WTC11 (cell line): Measurements from ENCODE around the gene WDR11. TPM values are rescaled to one million over a fixed set of nuclear protein-coding genes. Genes with fewer than 3 reads are reported as not detected.

Source experiments
- ELF4 ChIP-seq: sonication (generic); formaldehyde crosslinking; IDR thresholded peaks from 2 replicates; pipeline ENCODE4 v1.8.1; 2022; ENCODE audit warnings: low read depth, mild to moderate bottlenecking, moderate library complexity, missing genetic modification reagents
- EMX1 ChIP-seq: fragments of 250-450 bp; sonication (Bioruptor Pico); IDR thresholded peaks from 2 replicates; pipeline ENCODE4 v1.8.0; 2021; ENCODE audit warnings: mild to moderate bottlenecking
- FOXK1 ChIP-seq: sonication (generic); formaldehyde crosslinking; IDR thresholded peaks from 2 replicates; pipeline ENCODE4 v1.8.0; 2022; ENCODE audit warnings: mild to moderate bottlenecking, moderate library complexity, missing genetic modification reagents
- FOXP1 ChIP-seq: sonication (generic); formaldehyde crosslinking; IDR thresholded peaks from 2 replicates; pipeline ENCODE4 v1.8.0; 2022; ENCODE audit warnings: missing genetic modification reagents, mild to moderate bottlenecking, moderate library complexity, borderline replicate concordance
- MYBL2 ChIP-seq: sonication (generic); formaldehyde crosslinking; IDR thresholded peaks from 2 replicates; pipeline ENCODE4 v1.8.1; 2023; ENCODE audit warnings: mild to moderate bottlenecking, moderate library complexity, missing genetic modification reagents
- OVOL2 ChIP-seq: fragments of 250-450 bp; sonication (Bioruptor Pico); IDR thresholded peaks from 2 replicates; pipeline ENCODE4 v1.9.0; 2021; ENCODE audit warnings: mild to moderate bottlenecking, borderline replicate concordance
- RELA ChIP-seq: sonication (generic); formaldehyde crosslinking; IDR thresholded peaks from 2 replicates; pipeline ENCODE4 v1.8.1; 2022; ENCODE audit warnings: missing genetic modification reagents, mild to moderate bottlenecking, borderline replicate concordance
- SMAD3 ChIP-seq: sonication (generic); formaldehyde crosslinking; IDR thresholded peaks from 2 replicates; pipeline ENCODE4 v1.8.0; 2022; ENCODE audit warnings: missing genetic modification reagents, mild to moderate bottlenecking, borderline replicate concordance
- TCF7 ChIP-seq: sonication (generic); formaldehyde crosslinking; IDR thresholded peaks from 2 replicates; pipeline ENCODE4 v1.8.0; 2022; ENCODE audit warnings: mild to moderate bottlenecking, low read depth, missing genetic modification reagents, moderate library complexity
- TEAD1 ChIP-seq: sonication (generic); formaldehyde crosslinking; IDR thresholded peaks from 2 replicates; pipeline ENCODE4 v1.8.0; 2022; ENCODE audit warnings: mild to moderate bottlenecking, missing genetic modification reagents
- TEAD4 ChIP-seq: sonication (generic); formaldehyde crosslinking; IDR thresholded peaks from 2 replicates; pipeline ENCODE4 v1.8.0; 2022; ENCODE audit warnings: mild to moderate bottlenecking, missing genetic modification reagents
- TP53 ChIP-seq: sonication (generic); formaldehyde crosslinking; IDR thresholded peaks from 2 replicates; pipeline ENCODE4 v1.8.1; 2023; ENCODE audit warnings: mild to moderate bottlenecking, missing genetic modification reagents
- ZNF138 ChIP-seq: sonication (generic); formaldehyde crosslinking; conservative IDR thresholded peaks from 2 replicates; pipeline ENCODE4 v1.8.1; 2022; ENCODE audit warnings: mild to moderate bottlenecking, moderate library complexity, missing genetic modification reagents
- ZNF232 ChIP-seq: sonication (generic); formaldehyde crosslinking; IDR thresholded peaks from 2 replicates; pipeline ENCODE4 v1.8.0; 2022; ENCODE audit warnings: mild to moderate bottlenecking, missing genetic modification reagents
- ZNF317 ChIP-seq: sonication (generic); formaldehyde crosslinking; IDR thresholded peaks from 2 replicates; pipeline ENCODE4 v1.8.1; 2023; ENCODE audit warnings: low read depth, mild to moderate bottlenecking, moderate library complexity, missing genetic modification reagents, borderline replicate concordance
- ZNF396 ChIP-seq: fragments of 250-450 bp; sonication (Bioruptor Pico); IDR thresholded peaks from 2 replicates; pipeline ENCODE4 v1.8.0; 2021; ENCODE audit warnings: mild to moderate bottlenecking, moderate library complexity, borderline replicate concordance
- ZNF671 ChIP-seq: fragments of 250-450 bp; sonication (Bioruptor Pico); IDR thresholded peaks from 2 replicates; pipeline ENCODE4 v1.8.0; 2021; ENCODE audit warnings: mild to moderate bottlenecking
- total RNA-seq: library from RNA; stranded (reverse); gene quantifications from 3 replicates; pipeline ENCODE4 v1.2.3, GENCODE V29; 2021
- TF ChIP-seq, protein P1 (sequence below): fragments of 200-600 bp; IDR thresholded peaks from 2 replicates; pipeline ENCODE4 v1.8.0; 2022; ENCODE audit warnings: antibody characterized with exemption
- TF ChIP-seq, protein P2 (sequence below): fragments of 250-450 bp; sonication (Bioruptor Pico); IDR thresholded peaks from 2 replicates; pipeline ENCODE4 v1.8.0; 2021; ENCODE audit warnings: mild to moderate bottlenecking
- TF ChIP-seq, protein P3 (sequence below): sonication (generic); formaldehyde crosslinking; IDR thresholded peaks from 2 replicates; pipeline ENCODE4 v1.8.0; 2023; ENCODE audit warnings: mild to moderate bottlenecking, missing genetic modification reagents
- TF ChIP-seq, protein P4 (sequence below): sonication (generic); formaldehyde crosslinking; IDR thresholded peaks from 2 replicates; pipeline ENCODE4 v1.8.0; 2022; ENCODE audit warnings: mild to moderate bottlenecking, missing genetic modification reagents
- TF ChIP-seq, protein P5 (sequence below): sonication (generic); formaldehyde crosslinking; IDR thresholded peaks from 2 replicates; pipeline ENCODE4 v1.8.1; 2022; ENCODE audit warnings: low read depth, mild to moderate bottlenecking, moderate library complexity, missing genetic modification reagents, borderline replicate concordance
- TF ChIP-seq, protein P6 (sequence below): sonication (generic); formaldehyde crosslinking; conservative IDR thresholded peaks from 2 replicates; pipeline ENCODE4 v1.8.1; 2022; ENCODE audit warnings: mild to moderate bottlenecking, missing genetic modification reagents
- TF ChIP-seq, protein P7 (sequence below): sonication (generic); formaldehyde crosslinking; IDR thresholded peaks from 2 replicates; pipeline ENCODE4 v1.8.1; 2023; ENCODE audit warnings: mild to moderate bottlenecking, moderate library complexity, missing genetic modification reagents
- TF ChIP-seq, protein P8 (sequence below): sonication (generic); formaldehyde crosslinking; IDR thresholded peaks from 2 replicates; pipeline ENCODE4 v1.8.1; 2022; ENCODE audit warnings: low read depth, missing genetic modification reagents, borderline replicate concordance

WDR11 gene
- total RNA-seq, 1 experiment from 2014 or later, result 41.5 TPM

DNA sequence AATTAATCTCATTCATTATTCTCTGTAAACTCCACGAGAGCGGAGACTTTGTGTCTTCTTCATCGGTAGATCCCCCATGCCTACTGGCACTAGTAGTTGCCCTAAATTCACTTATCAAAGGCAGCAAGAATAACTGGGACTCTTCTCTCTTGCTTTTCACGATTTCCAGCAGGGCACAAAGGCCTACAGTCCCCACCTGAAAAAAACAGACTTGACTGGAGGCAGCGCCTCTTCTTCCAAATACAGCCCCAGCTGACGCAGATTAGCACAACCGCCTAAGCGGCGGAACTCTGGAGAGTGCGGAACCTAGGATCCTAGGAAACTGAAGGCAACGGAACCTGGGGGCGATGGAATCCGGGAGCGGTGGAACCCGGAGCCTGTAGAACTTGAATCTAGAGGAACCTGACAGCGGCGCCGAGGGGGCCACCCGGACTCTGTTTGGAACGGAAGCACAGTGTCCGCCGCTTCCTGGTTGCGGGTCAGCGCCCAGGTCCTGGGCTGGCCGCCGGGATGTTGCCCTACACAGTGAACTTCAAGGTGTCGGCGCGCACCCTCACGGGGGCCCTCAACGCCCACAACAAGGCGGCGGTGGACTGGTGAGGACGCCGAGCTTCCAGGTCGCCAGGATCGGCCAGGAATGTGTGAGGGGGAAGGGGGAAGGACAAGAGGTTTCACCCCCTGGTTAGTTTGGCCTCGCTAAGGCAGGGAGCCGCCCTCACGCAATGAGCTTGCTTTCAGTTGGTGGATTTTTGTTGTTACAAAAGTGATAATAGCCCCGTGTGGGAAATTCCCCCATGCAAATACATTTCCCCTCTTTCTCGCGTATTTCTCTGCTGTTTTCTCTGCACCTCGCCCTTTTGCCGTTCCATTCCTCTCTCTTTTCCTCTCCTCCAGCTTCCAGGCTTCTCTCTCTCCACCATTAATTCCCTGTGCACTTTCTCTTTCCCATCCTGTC is at the start of gene WDR11 (continued):
- TF ChIP-seq, protein P1, sequence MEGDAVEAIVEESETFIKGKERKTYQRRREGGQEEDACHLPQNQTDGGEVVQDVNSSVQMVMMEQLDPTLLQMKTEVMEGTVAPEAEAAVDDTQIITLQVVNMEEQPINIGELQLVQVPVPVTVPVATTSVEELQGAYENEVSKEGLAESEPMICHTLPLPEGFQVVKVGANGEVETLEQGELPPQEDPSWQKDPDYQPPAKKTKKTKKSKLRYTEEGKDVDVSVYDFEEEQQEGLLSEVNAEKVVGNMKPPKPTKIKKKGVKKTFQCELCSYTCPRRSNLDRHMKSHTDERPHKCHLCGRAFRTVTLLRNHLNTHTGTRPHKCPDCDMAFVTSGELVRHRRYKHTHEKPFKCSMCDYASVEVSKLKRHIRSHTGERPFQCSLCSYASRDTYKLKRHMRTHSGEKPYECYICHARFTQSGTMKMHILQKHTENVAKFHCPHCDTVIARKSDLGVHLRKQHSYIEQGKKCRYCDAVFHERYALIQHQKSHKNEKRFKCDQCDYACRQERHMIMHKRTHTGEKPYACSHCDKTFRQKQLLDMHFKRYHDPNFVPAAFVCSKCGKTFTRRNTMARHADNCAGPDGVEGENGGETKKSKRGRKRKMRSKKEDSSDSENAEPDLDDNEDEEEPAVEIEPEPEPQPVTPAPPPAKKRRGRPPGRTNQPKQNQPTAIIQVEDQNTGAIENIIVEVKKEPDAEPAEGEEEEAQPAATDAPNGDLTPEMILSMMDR, result no peak
- TF ChIP-seq, protein P2, sequence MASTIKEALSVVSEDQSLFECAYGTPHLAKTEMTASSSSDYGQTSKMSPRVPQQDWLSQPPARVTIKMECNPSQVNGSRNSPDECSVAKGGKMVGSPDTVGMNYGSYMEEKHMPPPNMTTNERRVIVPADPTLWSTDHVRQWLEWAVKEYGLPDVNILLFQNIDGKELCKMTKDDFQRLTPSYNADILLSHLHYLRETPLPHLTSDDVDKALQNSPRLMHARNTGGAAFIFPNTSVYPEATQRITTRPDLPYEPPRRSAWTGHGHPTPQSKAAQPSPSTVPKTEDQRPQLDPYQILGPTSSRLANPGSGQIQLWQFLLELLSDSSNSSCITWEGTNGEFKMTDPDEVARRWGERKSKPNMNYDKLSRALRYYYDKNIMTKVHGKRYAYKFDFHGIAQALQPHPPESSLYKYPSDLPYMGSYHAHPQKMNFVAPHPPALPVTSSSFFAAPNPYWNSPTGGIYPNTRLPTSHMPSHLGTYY (CRISPR knock-in tag), result no peak
- no peak for TF ChIP-seq ZNF671 (CRISPR knock-in tag)
- TF ChIP-seq RELA (CRISPR knock-in tag), result no peak
- TF ChIP-seq, protein P3, sequence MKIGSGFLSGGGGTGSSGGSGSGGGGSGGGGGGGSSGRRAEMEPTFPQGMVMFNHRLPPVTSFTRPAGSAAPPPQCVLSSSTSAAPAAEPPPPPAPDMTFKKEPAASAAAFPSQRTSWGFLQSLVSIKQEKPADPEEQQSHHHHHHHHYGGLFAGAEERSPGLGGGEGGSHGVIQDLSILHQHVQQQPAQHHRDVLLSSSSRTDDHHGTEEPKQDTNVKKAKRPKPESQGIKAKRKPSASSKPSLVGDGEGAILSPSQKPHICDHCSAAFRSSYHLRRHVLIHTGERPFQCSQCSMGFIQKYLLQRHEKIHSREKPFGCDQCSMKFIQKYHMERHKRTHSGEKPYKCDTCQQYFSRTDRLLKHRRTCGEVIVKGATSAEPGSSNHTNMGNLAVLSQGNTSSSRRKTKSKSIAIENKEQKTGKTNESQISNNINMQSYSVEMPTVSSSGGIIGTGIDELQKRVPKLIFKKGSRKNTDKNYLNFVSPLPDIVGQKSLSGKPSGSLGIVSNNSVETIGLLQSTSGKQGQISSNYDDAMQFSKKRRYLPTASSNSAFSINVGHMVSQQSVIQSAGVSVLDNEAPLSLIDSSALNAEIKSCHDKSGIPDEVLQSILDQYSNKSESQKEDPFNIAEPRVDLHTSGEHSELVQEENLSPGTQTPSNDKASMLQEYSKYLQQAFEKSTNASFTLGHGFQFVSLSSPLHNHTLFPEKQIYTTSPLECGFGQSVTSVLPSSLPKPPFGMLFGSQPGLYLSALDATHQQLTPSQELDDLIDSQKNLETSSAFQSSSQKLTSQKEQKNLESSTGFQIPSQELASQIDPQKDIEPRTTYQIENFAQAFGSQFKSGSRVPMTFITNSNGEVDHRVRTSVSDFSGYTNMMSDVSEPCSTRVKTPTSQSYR (CRISPR knock-in tag), result no peak
- peak; percentile 57; the same call in 1 of the 2 replicates for TF ChIP-seq FOXK1 (CRISPR knock-in tag)
- 0 out of 2 replicates have a peak, but pooled peaks have one; percentile 16 for TF ChIP-seq TEAD1 (CRISPR knock-in tag)
- TF ChIP-seq EMX1, result no peak
- no peak for TF ChIP-seq ZNF396
- TF ChIP-seq OVOL2 (CRISPR knock-in tag), result no peak
- TF ChIP-seq ZNF317, result 0 out of 2 replicates have a peak, but pooled peaks have one; percentile 34
- no peak for TF ChIP-seq TCF7 (CRISPR knock-in tag)
- TF ChIP-seq SMAD3 (CRISPR knock-in tag), result no peak
- TF ChIP-seq, protein P4, sequence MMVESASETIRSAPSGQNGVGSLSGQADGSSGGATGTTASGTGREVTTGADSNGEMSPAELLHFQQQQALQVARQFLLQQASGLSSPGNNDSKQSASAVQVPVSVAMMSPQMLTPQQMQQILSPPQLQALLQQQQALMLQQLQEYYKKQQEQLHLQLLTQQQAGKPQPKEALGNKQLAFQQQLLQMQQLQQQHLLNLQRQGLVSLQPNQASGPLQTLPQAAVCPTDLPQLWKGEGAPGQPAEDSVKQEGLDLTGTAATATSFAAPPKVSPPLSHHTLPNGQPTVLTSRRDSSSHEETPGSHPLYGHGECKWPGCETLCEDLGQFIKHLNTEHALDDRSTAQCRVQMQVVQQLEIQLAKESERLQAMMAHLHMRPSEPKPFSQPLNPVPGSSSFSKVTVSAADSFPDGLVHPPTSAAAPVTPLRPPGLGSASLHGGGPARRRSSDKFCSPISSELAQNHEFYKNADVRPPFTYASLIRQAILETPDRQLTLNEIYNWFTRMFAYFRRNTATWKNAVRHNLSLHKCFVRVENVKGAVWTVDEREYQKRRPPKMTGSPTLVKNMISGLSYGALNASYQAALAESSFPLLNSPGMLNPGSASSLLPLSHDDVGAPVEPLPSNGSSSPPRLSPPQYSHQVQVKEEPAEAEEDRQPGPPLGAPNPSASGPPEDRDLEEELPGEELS (CRISPR knock-in tag), result no peak
- TF ChIP-seq, protein P5, sequence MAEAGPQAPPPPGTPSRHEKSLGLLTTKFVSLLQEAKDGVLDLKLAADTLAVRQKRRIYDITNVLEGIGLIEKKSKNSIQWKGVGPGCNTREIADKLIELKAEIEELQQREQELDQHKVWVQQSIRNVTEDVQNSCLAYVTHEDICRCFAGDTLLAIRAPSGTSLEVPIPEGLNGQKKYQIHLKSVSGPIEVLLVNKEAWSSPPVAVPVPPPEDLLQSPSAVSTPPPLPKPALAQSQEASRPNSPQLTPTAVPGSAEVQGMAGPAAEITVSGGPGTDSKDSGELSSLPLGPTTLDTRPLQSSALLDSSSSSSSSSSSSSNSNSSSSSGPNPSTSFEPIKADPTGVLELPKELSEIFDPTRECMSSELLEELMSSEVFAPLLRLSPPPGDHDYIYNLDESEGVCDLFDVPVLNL (CRISPR knock-in tag), result no peak
- TF ChIP-seq ZNF232 (CRISPR knock-in tag), result no peak
- TF ChIP-seq ELF4 (CRISPR knock-in tag), result peak; percentile 48; the same call in 1 of the 2 replicates
- TF ChIP-seq ZNF138 (CRISPR knock-in tag), result 0 out of 2 replicates have a peak, but pooled peaks have one; percentile 47
- TF ChIP-seq, protein P6, sequence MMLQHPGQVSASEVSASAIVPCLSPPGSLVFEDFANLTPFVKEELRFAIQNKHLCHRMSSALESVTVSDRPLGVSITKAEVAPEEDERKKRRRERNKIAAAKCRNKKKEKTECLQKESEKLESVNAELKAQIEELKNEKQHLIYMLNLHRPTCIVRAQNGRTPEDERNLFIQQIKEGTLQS (CRISPR knock-in tag), result no peak
- no peak for TF ChIP-seq FOXP1
- TF ChIP-seq, protein P7, sequence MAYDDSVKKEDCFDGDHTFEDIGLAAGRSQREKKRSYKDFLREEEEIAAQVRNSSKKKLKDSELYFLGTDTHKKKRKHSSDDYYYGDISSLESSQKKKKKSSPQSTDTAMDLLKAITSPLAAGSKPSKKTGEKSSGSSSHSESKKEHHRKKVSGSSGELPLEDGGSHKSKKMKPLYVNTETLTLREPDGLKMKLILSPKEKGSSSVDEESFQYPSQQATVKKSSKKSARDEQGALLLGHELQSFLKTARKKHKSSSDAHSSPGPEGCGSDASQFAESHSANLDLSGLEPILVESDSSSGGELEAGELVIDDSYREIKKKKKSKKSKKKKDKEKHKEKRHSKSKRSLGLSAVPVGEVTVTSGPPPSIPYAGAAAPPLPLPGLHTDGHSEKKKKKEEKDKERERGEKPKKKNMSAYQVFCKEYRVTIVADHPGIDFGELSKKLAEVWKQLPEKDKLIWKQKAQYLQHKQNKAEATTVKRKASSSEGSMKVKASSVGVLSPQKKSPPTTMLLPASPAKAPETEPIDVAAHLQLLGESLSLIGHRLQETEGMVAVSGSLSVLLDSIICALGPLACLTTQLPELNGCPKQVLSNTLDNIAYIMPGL (CRISPR knock-in tag), result peak; percentile 66; the same call in 1 of the 2 replicates
- TF ChIP-seq MYBL2 (CRISPR knock-in tag), result peak; percentile 39; the same call in 1 of the 2 replicates
- TF ChIP-seq, protein P8, sequence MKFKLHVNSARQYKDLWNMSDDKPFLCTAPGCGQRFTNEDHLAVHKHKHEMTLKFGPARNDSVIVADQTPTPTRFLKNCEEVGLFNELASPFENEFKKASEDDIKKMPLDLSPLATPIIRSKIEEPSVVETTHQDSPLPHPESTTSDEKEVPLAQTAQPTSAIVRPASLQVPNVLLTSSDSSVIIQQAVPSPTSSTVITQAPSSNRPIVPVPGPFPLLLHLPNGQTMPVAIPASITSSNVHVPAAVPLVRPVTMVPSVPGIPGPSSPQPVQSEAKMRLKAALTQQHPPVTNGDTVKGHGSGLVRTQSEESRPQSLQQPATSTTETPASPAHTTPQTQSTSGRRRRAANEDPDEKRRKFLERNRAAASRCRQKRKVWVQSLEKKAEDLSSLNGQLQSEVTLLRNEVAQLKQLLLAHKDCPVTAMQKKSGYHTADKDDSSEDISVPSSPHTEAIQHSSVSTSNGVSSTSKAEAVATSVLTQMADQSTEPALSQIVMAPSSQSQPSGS, result no peak
- TF ChIP-seq TEAD4, result no peak
- TF ChIP-seq TP53 (CRISPR knock-in tag), result 0 out of 2 replicates have a peak, but pooled peaks have one; percentile 57
